ENCODE measurements around the gene RBM26.

GRCh38 chr13:79306650-79307049, 99.4 kb downstream of the RBM26 start:
- no peak for TF ChIP-seq CTCF (IDR thresholded peaks at IDR 0.05)
- no peak for TF ChIP-seq ZFX (IDR thresholded peaks at IDR 0.05; ENCODE audit: borderline replicate concordance)
